GM12801 (cell line): Measurements from ENCODE around the gene COPE.

ENCODE experiments used
- TF ChIP-seq, protein P1 (sequence below): IDR thresholded peaks from one replicate; pipeline ENCODE4 v1.5.1; 2011; ENCODE audit warnings: control low read depth; ENCODE audit not compliant: insufficient read length; ENCODE audit errors: extremely low read depth

Gene COPE

GRCh38 chr19:18869023-18869618 is 50.1 kb downstream of the COPE start:
- TF ChIP-seq, protein P1, sequence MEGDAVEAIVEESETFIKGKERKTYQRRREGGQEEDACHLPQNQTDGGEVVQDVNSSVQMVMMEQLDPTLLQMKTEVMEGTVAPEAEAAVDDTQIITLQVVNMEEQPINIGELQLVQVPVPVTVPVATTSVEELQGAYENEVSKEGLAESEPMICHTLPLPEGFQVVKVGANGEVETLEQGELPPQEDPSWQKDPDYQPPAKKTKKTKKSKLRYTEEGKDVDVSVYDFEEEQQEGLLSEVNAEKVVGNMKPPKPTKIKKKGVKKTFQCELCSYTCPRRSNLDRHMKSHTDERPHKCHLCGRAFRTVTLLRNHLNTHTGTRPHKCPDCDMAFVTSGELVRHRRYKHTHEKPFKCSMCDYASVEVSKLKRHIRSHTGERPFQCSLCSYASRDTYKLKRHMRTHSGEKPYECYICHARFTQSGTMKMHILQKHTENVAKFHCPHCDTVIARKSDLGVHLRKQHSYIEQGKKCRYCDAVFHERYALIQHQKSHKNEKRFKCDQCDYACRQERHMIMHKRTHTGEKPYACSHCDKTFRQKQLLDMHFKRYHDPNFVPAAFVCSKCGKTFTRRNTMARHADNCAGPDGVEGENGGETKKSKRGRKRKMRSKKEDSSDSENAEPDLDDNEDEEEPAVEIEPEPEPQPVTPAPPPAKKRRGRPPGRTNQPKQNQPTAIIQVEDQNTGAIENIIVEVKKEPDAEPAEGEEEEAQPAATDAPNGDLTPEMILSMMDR: no peak

DNA sequence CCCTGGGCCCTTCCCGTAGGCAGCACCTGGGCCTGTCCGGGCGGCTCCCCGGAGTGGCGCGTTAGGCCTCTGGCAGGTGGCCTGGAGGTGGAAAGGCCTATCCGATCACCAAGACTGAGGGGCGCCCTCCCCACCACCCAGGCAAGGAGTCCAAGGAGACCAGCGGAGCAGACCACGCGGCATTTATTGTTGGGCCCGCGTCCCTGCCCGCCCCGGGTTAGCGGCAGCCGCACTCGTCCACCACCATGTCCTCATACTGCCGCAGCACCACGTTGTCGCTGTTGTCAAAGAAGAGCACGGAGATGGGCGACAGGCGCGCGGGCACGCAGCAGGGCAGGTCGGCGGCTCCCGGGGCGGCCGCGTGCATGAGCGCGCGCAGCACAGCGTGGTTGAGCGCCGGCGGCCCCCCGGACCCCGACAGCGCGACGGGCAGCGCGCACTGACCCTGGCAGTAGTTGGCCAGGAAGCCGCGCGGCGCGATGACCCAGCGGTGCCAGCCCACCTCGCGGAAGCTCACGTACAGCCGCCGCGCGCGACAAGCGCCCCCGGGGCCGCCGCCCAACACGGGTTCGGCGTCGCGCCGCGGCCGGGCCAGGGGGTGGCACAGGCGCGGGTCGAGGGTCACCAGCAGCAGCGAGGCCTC is 50.7 kb downstream of the COPE start:
- TF ChIP-seq, protein P1: no peak

- TF ChIP-seq, protein P1: no peak
These were observed 51.4 kb downstream of the COPE start for GRCh38 chr19:18867751-18868150.

DNA sequence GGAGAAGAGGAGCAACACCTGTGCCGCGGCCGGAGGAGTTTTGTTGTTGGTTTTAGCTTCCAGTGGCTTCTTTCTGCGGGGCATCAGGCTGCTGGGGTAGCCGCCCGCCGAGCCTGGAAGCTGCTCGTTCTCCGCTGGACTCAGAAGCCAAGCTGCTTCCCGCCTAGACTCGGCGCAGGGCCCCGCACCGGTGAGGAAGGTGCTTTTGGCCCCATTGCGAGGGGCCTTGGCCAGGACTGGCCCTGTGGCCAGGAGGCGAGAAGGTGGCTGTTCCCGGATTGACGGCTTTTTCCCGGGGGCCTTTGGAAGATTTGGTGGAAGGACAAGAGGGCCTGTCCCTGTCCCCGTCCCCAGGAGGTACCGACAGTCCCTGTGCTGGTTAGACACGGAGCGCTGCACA is 52.0 kb downstream of the COPE start:
- TF ChIP-seq, protein P1: no peak

DNA sequence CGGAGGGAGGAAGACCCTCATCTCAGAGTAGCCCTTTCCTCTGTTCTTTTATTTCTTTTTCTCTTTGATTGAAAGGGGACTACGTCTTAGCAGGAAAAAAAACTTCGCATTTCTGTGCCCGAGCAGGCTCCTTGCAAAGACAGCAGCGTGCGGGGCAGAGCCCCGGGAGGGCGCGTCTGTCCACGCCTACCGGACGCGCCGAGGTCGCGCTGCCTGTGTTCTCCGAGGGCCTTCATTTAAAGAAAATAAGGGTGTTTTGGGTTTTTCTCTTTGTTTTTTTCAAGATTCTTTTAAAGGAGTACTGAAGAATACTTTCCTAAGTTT is 52.4 kb downstream of the COPE start:
- TF ChIP-seq, protein P1: no peak

DNA sequence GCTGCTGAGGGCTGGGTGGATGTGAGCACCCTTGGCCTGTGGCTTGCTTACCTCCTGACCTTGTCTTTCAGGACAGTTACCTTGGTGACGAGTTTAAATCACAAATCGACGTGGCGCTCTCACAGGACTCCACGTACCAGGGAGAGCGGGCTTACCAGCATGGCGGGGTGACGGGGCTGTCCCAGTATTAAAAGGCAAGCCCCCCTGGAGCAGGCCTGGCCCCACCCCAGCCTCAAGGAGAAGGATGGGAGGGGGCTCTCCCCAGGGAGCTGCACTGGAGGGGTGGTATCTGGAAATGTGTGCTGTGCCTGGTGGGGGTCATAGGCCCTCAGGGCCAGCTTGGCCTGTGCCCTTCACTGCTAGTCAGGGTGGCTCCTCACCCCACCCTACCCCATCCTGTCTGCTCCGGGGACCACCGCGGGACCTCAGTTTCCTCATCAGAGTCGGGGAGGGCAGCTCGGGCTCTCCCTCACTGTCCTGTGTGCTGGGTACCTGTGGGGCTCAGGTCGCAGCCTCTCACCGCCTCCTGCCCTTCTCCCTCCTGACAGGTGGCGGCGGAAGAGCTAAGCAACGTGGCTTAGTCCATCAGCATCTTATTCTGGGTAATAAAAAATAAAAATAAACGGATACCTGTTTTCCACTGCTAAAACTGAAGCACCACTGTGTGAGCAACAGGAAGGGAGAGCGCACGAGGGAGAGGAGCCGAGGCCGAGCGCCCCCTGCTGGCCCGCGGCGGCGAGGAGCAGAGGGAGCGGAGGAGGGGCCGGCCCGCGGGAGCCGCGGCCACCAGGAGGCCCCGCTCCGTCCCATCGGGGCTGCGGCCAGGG is 53.0 kb downstream of the COPE start:
- TF ChIP-seq, protein P1: no peak

- TF ChIP-seq, protein P1: no peak
These were observed 53.8 kb downstream of the COPE start for GRCh38 chr19:18865106-18865972.
